Measurements from ENCODE around the gene MTA1. TPM values are rescaled to one million over a fixed set of nuclear protein-coding genes. Genes with fewer than 3 reads are reported as not detected.

Gene MTA1
- total and polyA plus RNA-seq, 7 donors: 22.6 to 48.6 (median 41.1) TPM

DNA sequence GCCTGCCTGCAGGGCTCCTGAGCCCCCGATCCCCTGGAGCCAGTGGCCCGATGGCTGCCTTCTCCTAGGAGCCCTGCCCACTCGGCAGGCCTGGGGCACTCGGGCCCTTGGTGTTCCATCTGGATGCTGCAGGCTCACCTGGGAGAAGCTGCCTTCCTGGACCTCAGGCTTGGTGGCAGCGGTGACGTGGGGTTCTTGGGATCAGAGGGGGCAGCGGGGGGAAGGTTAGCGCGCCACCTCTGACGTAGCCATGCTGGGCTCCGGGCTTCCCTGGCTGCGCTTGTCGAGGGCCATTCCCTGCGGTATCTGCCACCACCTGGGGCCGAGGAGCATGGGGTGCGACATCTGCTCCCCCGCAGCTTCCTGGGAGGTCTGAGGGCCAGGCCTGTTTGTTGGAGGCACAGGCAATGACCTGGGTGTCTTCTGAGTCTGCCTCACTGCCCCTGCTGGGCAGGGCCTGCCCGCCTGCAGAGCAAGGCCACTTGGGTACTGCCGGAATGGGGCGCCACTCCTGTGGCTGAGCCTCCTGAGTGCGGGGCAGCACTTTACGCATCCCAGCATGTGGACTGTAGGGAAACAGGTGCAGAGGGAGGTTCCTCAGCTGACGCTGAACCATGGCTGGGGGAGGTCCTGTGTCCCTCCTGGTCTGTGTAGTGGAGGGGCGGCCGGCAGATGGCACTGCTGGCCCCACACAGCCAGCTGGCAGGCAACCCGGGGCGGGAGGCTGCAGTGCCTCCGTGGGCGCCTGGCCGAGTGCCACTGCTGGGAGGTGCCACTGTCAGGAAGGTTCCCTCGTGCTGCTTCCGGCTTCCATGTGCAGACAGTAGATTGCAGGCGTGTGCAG, 20.3 kb downstream of the MTA1 start:
- WGBS, 3 donors: 77 to 81% (median 80%) methylated on average over 30 to 33 of the region's 33 CpGs
- TF ChIP-seq, protein P1, sequence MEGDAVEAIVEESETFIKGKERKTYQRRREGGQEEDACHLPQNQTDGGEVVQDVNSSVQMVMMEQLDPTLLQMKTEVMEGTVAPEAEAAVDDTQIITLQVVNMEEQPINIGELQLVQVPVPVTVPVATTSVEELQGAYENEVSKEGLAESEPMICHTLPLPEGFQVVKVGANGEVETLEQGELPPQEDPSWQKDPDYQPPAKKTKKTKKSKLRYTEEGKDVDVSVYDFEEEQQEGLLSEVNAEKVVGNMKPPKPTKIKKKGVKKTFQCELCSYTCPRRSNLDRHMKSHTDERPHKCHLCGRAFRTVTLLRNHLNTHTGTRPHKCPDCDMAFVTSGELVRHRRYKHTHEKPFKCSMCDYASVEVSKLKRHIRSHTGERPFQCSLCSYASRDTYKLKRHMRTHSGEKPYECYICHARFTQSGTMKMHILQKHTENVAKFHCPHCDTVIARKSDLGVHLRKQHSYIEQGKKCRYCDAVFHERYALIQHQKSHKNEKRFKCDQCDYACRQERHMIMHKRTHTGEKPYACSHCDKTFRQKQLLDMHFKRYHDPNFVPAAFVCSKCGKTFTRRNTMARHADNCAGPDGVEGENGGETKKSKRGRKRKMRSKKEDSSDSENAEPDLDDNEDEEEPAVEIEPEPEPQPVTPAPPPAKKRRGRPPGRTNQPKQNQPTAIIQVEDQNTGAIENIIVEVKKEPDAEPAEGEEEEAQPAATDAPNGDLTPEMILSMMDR (IDR thresholded peaks at IDR 0.05): peak; percentile 15
- H3K9me3 ChIP-seq: no peaks in the 10 kb centered on the region
- intact Hi-C loops (cut with DNase I): loop anchor here in 1 of 2 donors (10.0 kb wide), 1 partner anchor 85 kb away; the partner anchor contains the start of gene TMEM121
- H3K27me3 ChIP-seq (ENCODE audit: insufficient read depth in 3 of 3, low read length in 2 of 3): no peaks in the 10 kb centered on the region
- DNase-seq: peak in 1 of 2 donors; percentile 57
- no peaks in the 10 kb centered on the region for H3K4me1 ChIP-seq
- no peak overlapping the region for H3K4me3 ChIP-seq
- peaks cover 0 to 4% of the 10 kb centered on the region in 2 donors for H3K36me3 ChIP-seq (ENCODE audit: insufficient read depth in 1 of 2, low read depth in 1 of 2)
- ATAC-seq: peak; percentile 31 to 69 (median 53)
- H3K27ac ChIP-seq: no peak overlapping the region

DNA sequence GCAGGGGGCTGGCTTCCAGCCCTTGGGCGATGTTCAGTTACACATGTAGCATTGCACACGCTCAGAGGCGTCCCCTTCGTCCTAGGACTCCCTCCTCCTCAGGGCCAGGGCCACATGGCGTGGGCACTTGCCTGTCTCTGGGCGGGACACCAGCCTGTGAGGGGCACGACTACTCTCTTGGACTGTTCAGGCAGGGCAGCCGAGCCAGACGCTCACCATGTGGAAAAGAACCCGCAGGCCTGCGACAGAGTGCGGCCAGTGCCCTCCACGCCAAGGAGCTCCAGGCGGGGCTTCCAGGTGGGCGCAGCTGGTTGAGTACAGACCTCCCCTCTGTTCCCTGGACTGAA, 20.9 kb downstream of the MTA1 start:
- ATAC-seq (peak in 1 of 4 donors; percentile 13), DNase-seq (no peak)
- 85 to 92% (median 86%) methylated on average over 15 of the region's 15 CpGs for WGBS, 3 donors
- TF ChIP-seq, protein P1 (IDR thresholded peaks at IDR 0.05): no peak
- intact Hi-C loops (cut with DNase I): loop anchor here in 1 of 2 donors (10.0 kb wide), 1 partner anchor 84 kb away; the partner anchor contains the start of gene TMEM121
- H3K36me3 ChIP-seq (ENCODE audit: insufficient read depth in 1 of 2, low read depth in 1 of 2): peaks cover 0 to 4% of the 10 kb centered on the region in 2 donors
- no peaks in the 10 kb centered on the region for H3K9me3 ChIP-seq
- H3K27me3 ChIP-seq (ENCODE audit: insufficient read depth in 3 of 3, low read length in 2 of 3): no peaks in the 10 kb centered on the region
- H3K4me3 ChIP-seq: no peak overlapping the region
- H3K4me1 ChIP-seq: no peaks in the 10 kb centered on the region
- no peak overlapping the region for H3K27ac ChIP-seq

DNA sequence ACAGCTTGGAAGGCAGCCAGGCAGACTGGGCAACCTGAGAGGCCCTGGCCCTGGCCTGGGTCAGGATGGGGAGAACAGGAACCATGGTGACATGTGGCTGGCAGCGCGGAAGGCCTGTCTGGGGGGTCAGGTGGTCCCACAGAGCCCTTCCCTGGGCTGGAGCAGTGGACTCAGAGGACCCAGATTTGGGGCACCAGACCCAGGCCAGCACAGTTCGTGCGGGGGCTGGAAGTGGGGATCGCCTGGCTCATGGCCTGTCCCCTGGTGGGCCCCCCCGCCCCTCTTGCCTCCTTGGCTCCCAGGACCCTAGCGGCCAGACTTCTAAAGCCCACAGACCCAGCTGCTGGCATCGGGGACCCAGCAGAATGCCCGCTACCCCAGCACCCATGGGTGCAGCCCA, 21.4 kb downstream of the MTA1 start:
- 93 to 96% (median 93%) methylated on average over 9 of the region's 9 CpGs for WGBS, 3 donors
- intact Hi-C loops (cut with DNase I): loop anchor here in 1 of 2 donors (10.0 kb wide), 1 partner anchor 84 kb away; the partner anchor contains the start of gene TMEM121
- H3K27ac ChIP-seq: no peak overlapping the region
- TF ChIP-seq, protein P1 (IDR thresholded peaks at IDR 0.05): no peak
- no peak overlapping the region for H3K4me3 ChIP-seq
- H3K36me3 ChIP-seq (ENCODE audit: insufficient read depth in 1 of 2, low read depth in 1 of 2): peaks cover 0 to 4% of the 10 kb centered on the region in 2 donors
- no peaks in the 10 kb centered on the region for H3K27me3 ChIP-seq (ENCODE audit: insufficient read depth in 3 of 3, low read length in 2 of 3)
- H3K4me1 ChIP-seq: no peaks in the 10 kb centered on the region
- ATAC-seq (no peak), DNase-seq (no peak)
- H3K9me3 ChIP-seq: no peaks in the 10 kb centered on the region

DNA sequence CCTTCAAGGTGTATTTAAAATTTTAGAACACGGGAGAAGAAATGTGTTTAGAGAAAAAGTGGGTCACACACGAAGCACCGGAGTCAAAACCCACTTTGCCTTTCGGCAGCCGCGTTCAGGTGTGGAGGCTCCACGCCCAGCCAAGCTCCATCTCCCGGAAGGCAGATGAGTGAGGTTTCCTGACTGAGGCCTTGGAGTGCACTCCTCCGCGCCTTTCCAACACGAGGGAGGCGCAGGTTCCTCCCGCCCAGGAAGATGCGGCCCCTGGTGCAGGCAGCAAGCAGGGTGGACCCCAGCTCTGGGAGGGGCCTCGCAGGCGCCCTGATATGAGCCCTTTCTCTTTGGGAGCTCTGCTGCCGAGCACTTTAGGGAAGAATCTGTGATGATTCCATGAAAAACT, 22.5 kb downstream of the MTA1 start:
- no peak for ATAC-seq
- peaks cover 0 to 4% of the 10 kb centered on the region in 2 donors for H3K36me3 ChIP-seq (ENCODE audit: insufficient read depth in 1 of 2, low read depth in 1 of 2)

More for the DNA sequence above, 22.5 kb downstream of the MTA1 start:
- no peaks in the 10 kb centered on the region for H3K27me3 ChIP-seq (ENCODE audit: insufficient read depth in 3 of 3, low read length in 2 of 3)
- DNase-seq: no peak
- intact Hi-C loops (cut with DNase I): loop anchor here in 1 of 2 donors (10.0 kb wide), 1 partner anchor 83 kb away; the partner anchor contains the start of gene TMEM121
- no peak overlapping the region for H3K4me3 ChIP-seq
- no peak overlapping the region for H3K27ac ChIP-seq
- H3K9me3 ChIP-seq: no peaks in the 10 kb centered on the region
- 80 to 81% (median 80%) methylated on average over 17 of the region's 17 CpGs for WGBS, 3 donors
- TF ChIP-seq, protein P1 (IDR thresholded peaks at IDR 0.05): no peak
- no peaks in the 10 kb centered on the region for H3K4me1 ChIP-seq

Measured in psoas muscle (tissue), 8 donors.